Upper lobe of right lung (tissue), 1 donor: ENCODE data around the gene TRAFD1. TPM values are rescaled to one million over a fixed set of nuclear protein-coding genes. Genes with fewer than 3 reads are reported as not detected.
"Not testable (repeated sequence)": the region's sequence is repeated elsewhere in the genome, so short reads cannot be mapped to it uniquely, and the experiment has no call there.

ENCODE experiments used
- ATAC-seq: fragments of 200-7000 bp; cut with Tn5 transposase; one replicate; pipeline ENCODE4 v1.9.1; 2020; ENCODE audit warnings: mild to moderate bottlenecking, moderate library complexity
- DNase-seq: peaks from one replicate; pipeline ENCODE4 v3.0.0-alpha.2; 2020
- H3K27ac ChIP-seq: fragments of 200-600 bp; one replicate; pipeline ENCODE4 v1.8.0; 2022
- H3K27me3 ChIP-seq: fragments of 200-600 bp; one replicate; pipeline ENCODE4 v1.8.0; 2022; ENCODE audit warnings: mild to moderate bottlenecking
- H3K36me3 ChIP-seq: fragments of 200-600 bp; one replicate; pipeline ENCODE4 v1.8.0; 2022
- H3K4me1 ChIP-seq: fragments of 200-600 bp; one replicate; pipeline ENCODE4 v1.8.0; 2022
- H3K4me3 ChIP-seq: fragments of 200-600 bp; one replicate; pipeline ENCODE4 v1.8.0; 2022; ENCODE audit warnings: mild to moderate bottlenecking
- H3K9me3 ChIP-seq: fragments of 200-600 bp; one replicate; pipeline ENCODE4 v1.8.0; 2022
- CTCF ChIP-seq: fragments of 200-600 bp; IDR thresholded peaks from one replicate; pipeline ENCODE4 v1.8.0; 2022; ENCODE audit warnings: antibody characterized with exemption
- intact Hi-C: fragments of 100-400 bp; cut with DNase I; formaldehyde crosslinking; loops from one replicate; pipeline ENCODE4 v1.11.0; 2022
- total RNA-seq: library from RNA; stranded (reverse); fragmentation: NEBNext Ultra II Directional; extraction: Animal tissue kit (Norgen Biotek cat#: 25700); gene quantifications from one replicate; pipeline ENCODE4 v1.2.1, GENCODE V29; 2021
- donor health status: DM: no; HTN: yes; CAD: no; lungs with severe emphysema.

TRAFD1 gene
- total RNA-seq, 1 donor from 2014 or later, result 35.3 TPM

DNA sequence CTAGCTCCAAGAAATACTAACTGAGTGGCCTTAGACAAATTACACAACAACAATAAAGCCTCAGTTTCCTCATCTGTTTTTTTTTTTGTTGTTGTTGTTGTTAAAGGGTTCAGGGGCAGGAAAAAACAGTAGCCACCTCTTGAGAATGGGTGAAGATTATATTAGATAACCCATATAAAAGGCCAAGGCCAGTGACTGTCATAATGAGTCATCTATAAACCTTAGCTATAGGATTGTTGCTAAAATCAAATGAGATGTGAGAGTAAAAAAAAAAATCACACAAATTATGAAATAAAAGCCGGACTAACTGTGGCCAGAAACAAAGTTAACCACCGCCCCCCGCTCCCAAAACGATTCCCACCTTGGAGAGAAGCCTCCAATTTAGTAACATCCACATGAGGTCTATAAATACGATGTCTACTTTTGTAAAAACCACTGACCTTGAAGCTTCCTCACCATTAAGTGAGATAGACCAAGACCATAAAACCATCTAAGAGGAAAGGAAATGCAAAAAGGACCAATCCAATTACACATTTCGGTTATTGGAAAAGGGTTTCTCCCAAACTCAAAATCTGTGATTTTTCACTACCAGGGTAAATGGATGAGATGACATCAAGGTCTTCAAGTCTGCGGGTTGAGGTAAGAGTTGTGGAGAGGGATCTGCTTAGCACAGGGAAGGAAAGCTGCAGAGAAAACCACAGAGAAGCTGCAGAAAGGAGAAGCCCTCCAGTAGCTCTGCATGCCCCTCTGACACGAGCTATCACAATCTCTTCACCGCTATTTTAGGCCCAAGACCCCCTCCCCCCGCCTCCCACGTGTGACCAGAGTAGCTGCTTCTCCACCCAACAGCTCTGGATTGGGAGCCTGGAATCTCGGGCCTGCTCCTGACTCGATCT lies 17.8 kb upstream of the TRAFD1 start:
- intact Hi-C loops, result no loop called here
- peaks cover 29% of the 10 kb centered on the region for H3K4me1 ChIP-seq
- H3K36me3 ChIP-seq, result no peaks in the 10 kb centered on the region
- ATAC-seq (peak; percentile 12), DNase-seq (peak; percentile 65)
- H3K9me3 ChIP-seq, result no peaks in the 10 kb centered on the region
- H3K27ac ChIP-seq, result peak overlapping the region; percentile 96
- peak overlapping the region; percentile 95 for H3K4me3 ChIP-seq
- no peak for TF ChIP-seq CTCF
- H3K27me3 ChIP-seq, result no peaks in the 10 kb centered on the region

DNA sequence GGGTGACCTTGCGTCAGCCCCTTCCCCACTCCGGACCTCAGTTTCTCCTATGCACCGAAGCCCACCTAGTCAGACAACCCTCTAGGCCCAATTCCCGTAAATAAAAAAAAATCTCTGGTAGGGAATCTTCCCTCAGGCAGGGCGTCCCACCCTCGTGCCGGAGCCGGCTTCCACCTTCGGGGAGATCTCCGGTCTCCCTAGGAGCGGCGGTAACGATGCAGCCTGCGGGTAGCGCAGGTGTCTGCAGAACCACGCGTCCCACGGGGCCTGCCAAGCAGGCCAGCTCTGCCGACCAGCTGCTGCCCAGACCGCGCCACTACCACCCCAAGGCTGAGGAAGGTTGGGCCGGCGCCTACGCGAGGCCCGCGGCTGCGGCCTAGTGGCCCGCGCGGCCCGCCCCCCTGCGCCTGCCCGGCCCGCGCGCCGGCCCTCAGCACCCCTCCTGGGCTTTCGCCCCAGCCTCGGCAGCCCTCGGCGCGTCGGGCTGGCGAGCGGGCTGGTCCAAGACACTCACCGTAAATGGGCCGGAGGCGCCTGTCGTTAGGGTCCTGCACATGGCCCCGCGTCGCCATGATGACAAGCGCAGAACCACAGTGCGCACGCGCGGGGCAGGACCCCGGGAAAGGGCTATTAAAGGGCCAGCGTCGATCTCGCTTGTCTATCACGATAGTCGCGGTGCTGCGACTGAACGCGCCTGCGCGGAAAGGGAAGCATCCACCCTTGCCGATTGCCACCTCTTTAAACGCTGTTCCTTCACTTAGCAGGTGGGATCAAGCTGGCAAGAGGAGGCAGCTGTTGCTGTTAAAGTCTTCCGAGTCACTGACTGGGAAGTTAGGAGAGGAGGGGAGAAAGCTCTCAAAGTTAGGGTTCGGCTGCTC lies 16.9 kb upstream of the TRAFD1 start, which contains the start of gene NAA25:
Gene NAA25, minus strand, starts transcription at position 582 of the 878 bp plus-strand sequence. Its CDS starts 10 bp downstream, at position 572.
- H3K36me3 ChIP-seq, result no peaks in the 10 kb centered on the region
- peak within 1 kb of the TSS; percentile 95 for H3K4me3 ChIP-seq
- peak; percentile 96 for DNase-seq
- H3K9me3 ChIP-seq, result no peaks in the 10 kb centered on the region
- H3K4me1 ChIP-seq, result peaks cover 29% of the 10 kb centered on the region
- intact Hi-C loops, result no loop called here
- no peaks in the 10 kb centered on the region for H3K27me3 ChIP-seq
- peak within 1 kb of the TSS; percentile 96 for H3K27ac ChIP-seq
- no peak for TF ChIP-seq CTCF
- ATAC-seq, result peak; percentile 92

DNA sequence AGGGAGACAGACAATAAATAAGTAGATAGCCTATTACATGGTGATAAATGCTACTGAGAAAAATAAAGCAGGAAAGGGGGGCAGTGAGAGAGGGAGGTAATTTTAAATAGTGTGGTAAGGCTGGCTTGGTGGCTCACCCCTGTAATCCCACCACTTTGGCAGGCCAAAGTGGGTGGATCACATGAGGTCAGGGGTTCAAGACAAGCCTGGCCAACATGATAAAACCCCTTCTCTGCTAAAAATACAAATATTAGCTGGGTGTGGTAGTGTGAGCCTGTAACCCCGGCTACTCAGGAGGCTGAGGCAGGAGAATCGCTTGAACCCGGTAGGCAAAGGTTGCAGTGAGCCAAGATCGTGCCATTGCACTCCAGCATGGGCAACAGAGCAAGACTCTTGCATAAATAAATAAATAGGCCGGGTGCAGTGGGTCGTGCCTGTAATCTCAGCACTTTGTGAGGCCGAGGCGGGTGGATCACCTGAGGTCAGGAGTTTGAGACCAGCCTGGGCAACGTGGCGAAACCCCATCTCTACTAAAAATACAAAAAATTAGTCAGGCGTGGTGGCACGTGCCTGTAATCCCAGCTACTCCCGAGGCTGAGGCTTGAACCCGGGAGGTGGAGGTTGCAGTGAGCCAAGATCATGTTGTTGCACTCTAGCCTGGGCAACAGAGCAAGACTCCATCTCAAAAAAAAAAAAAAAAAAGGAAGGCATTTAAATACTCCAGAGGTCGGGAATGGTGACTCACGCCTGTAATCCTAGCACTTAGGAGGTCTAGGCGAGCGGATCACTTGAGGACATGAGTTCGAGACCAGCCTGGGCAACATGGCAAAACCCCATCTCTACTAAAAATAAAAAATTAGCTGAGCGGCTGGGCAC lies 14.3 kb upstream of the TRAFD1 start:
- H3K27ac ChIP-seq, intact Hi-C loops, H3K36me3 ChIP-seq, ATAC-seq, H3K27me3 ChIP-seq, DNase-seq, H3K9me3 ChIP-seq, H3K4me3 ChIP-seq: not testable (repeated sequence)
- H3K4me1 ChIP-seq, result peaks cover 24% of the 10 kb centered on the region

GRCh38 chr12:112111931-112112330 lies 13.4 kb upstream of the TRAFD1 start:
- H3K27ac ChIP-seq, result no peak overlapping the region

More at GRCh38 chr12:112111931-112112330, 13.4 kb upstream of the TRAFD1 start:
- intact Hi-C loops, result no loop called here
- TF ChIP-seq CTCF, result no peak
- H3K4me3 ChIP-seq, result no peak overlapping the region
- ATAC-seq (no peak), DNase-seq (peak; percentile 75)
- H3K4me1 ChIP-seq, result peaks cover 26% of the 10 kb centered on the region
- H3K27me3 ChIP-seq, result no peaks in the 10 kb centered on the region
- H3K9me3 ChIP-seq, result no peaks in the 10 kb centered on the region
- no peaks in the 10 kb centered on the region for H3K36me3 ChIP-seq
